Skeletal muscle satellite cell (primary cell): ENCODE data around the gene ARHGAP15.

Experiments used
- H3K27me3 ChIP-seq: 2 replicates; pipeline ENCODE4 v1.7.0; 2013; ENCODE audit warnings: low read length; ENCODE audit not compliant: control insufficient read depth, insufficient read depth
- H3K36me3 ChIP-seq: 2 replicates; pipeline ENCODE4 v1.7.0; 2013; ENCODE audit warnings: mild to moderate bottlenecking, control low read depth, low read length; ENCODE audit not compliant: insufficient read depth
- H3K4me1 ChIP-seq: 2 replicates; pipeline ENCODE4 v1.7.0; 2013; ENCODE audit warnings: low read length; ENCODE audit not compliant: control insufficient read depth, insufficient read depth
- H3K4me2 ChIP-seq: 2 replicates; pipeline ENCODE4 v1.7.0; 2013; ENCODE audit warnings: mild to moderate bottlenecking, low read length
- H3K4me3 ChIP-seq: 2 replicates; pipeline ENCODE4 v1.7.0; 2013; ENCODE audit warnings: low read length
- H3K9ac ChIP-seq: 2 replicates; pipeline ENCODE4 v1.7.0; 2013; ENCODE audit warnings: mild to moderate bottlenecking, low read depth, low read length, moderate library complexity
- H3K9me3 ChIP-seq: replicated peaks from 2 replicates; pipeline ENCODE4 v1.7.0; 2013; ENCODE audit warnings: mild to moderate bottlenecking, control low read depth, low read length

Gene ARHGAP15

DNA sequence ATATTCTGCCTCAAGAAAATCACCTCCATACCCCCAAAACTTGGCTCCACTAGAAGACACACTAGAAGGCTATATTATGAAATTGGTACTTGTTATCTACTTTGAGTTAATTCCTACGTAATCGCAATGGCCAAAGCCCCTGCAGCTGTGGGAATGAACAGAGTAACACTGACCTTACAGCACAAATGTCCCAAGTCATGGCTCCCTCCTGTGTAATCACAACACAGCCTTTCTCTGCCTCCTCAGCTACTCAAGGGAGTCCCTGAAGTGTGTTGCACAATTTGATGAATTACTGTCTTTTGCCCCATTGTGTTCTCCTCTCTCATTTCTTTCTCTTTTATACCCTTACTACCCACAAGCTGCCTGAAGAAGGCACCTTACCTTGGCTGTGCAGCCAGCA lies 375.2 kb downstream of the ARHGAP15 start:
- no peaks in the 10 kb centered on the region for H3K9me3 ChIP-seq
- H3K4me3 ChIP-seq, result no peak overlapping the region
- H3K36me3 ChIP-seq, result no peaks in the 10 kb centered on the region
- H3K4me1 ChIP-seq, result no peaks in the 10 kb centered on the region
- no peaks in the 10 kb centered on the region for H3K27me3 ChIP-seq
- H3K4me2 ChIP-seq, result no peak overlapping the region
- no peak overlapping the region for H3K9ac ChIP-seq

GRCh38 chr2:143505542-143505941 lies 376.3 kb downstream of the ARHGAP15 start:
- H3K36me3 ChIP-seq, result no peaks in the 10 kb centered on the region
- no peak overlapping the region for H3K4me2 ChIP-seq
- H3K27me3 ChIP-seq, result no peaks in the 10 kb centered on the region
- H3K9ac ChIP-seq, result no peak overlapping the region
- no peak overlapping the region for H3K4me3 ChIP-seq
- no peaks in the 10 kb centered on the region for H3K4me1 ChIP-seq
- H3K9me3 ChIP-seq, result no peaks in the 10 kb centered on the region

DNA sequence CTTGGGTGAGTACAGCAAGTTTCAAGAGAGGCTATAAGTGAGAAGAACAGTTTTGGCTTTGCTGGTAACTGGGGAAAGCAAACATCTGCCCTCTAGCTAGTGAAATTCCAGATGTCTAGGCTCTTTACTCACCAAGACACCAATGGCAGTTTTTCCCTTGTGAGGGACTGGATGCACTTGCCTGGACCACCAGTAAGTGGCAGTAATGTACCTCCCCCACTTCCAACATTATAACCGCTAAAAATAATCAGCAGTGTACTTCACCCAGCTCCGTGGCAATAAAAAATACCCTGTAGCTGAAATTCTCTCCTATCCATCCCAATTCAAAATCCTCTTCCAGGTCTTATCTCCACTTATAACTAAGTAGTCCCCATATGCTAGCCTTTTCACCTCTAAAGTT lies 383.9 kb downstream of the ARHGAP15 start:
- peaks cover 4% of the 10 kb centered on the region for H3K4me1 ChIP-seq
- H3K4me3 ChIP-seq, result no peak overlapping the region
- no peak overlapping the region for H3K9ac ChIP-seq
- no peaks in the 10 kb centered on the region for H3K9me3 ChIP-seq
- no peaks in the 10 kb centered on the region for H3K36me3 ChIP-seq
- H3K27me3 ChIP-seq, result no peaks in the 10 kb centered on the region
- H3K4me2 ChIP-seq, result peak overlapping the region; percentile 52

DNA sequence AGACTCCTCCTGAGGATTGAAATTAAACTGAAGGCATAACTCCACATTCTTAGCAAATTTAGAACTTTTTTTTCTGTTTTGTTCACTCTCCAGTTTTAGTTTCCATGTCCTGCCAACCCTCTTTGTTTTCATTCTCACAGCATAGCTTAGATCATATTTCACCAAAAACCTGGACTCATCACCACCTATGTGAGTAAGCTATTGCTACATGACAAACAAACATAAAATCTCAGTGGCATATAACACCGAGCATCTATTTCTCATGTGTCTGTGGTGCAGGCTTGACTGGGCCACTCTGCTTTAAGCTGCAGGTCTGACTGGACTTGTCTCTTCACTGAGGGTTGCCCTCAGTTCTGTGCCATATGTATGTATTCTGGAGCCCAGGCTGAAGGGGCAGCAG lies 385.2 kb downstream of the ARHGAP15 start:
- H3K36me3 ChIP-seq, result no peaks in the 10 kb centered on the region
- no peak overlapping the region for H3K4me2 ChIP-seq
- no peak overlapping the region for H3K4me3 ChIP-seq
- H3K9me3 ChIP-seq, result no peaks in the 10 kb centered on the region
- H3K9ac ChIP-seq, result no peak overlapping the region
- peaks cover 4% of the 10 kb centered on the region for H3K4me1 ChIP-seq
- H3K27me3 ChIP-seq, result no peaks in the 10 kb centered on the region

DNA sequence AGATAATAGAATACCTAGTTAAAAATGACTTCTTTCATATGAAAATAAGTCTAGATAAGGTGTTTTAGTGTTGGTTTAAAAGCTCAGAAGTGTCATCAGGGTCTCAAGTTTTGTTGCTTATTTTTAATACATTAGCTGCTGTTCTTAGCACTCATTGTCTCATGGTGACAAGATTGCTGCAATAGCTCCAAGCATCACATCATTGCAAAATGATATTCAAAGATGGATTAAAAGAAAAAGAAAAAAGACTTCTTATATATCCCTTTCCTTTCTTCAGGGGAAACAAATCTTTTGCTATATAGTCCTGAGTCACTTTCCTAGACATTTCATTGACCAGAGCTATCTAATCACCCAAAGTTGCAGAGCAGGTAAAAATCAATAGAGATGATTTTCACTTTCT lies 386.1 kb downstream of the ARHGAP15 start:
- Histone ChIP-seq H3K36me3 (no peaks in the 10 kb centered on the region), H3K4me2 (no peak overlapping the region), H3K9ac (no peak overlapping the region), H3K27me3 (no peaks in the 10 kb centered on the region), H3K4me1 (peaks cover 4% of the 10 kb centered on the region), H3K4me3 (no peak overlapping the region), H3K9me3 (no peaks in the 10 kb centered on the region)

DNA sequence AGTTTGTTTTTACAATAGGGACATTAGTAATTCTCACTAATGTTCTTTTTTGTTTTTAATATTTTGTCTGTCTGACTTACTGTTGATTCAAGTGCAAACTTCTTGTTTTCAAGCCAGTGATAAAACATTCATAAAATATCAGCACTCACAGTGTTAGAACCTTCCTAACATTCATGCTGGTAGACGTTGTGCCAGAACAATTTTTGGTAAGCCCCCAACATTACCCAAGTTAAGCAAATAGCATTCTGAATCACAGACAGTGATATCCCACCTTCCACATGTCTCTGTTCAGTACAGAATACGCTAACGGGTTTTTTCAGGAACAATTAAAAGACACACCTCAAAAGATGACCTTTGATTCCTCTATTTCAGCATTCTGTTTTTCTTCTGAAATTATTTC lies 390.3 kb downstream of the ARHGAP15 start:
- peaks cover 10% of the 10 kb centered on the region for H3K4me1 ChIP-seq
- no peaks in the 10 kb centered on the region for H3K9me3 ChIP-seq
- no peak overlapping the region for H3K4me2 ChIP-seq
- no peak overlapping the region for H3K4me3 ChIP-seq
- H3K27me3 ChIP-seq, result no peaks in the 10 kb centered on the region
- no peak overlapping the region for H3K9ac ChIP-seq
- H3K36me3 ChIP-seq, result no peaks in the 10 kb centered on the region

DNA sequence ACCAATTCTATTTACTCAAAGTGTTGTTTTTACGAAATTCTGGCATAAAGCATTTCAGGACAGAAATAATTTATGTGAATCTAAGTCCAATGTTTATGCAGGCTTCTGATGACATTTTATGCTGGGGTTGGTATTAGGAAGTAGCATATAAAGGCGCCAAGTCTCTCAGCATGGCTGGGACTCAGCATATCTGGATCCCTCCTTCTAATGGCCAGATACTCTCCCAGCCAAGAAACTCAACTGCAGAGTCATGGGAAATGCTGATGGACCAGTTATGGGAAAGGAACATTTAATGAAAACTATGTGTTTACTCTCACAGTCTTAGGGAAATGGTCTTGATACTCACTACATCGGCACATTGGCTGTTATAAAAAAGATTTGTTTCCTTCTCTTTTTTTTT lies 392.2 kb downstream of the ARHGAP15 start:
- peaks cover 24% of the 10 kb centered on the region for H3K4me1 ChIP-seq
- no peaks in the 10 kb centered on the region for H3K36me3 ChIP-seq
- no peaks in the 10 kb centered on the region for H3K27me3 ChIP-seq
- no peaks in the 10 kb centered on the region for H3K9me3 ChIP-seq
- H3K4me3 ChIP-seq, result no peak overlapping the region
- H3K9ac ChIP-seq, result no peak overlapping the region
- no peak overlapping the region for H3K4me2 ChIP-seq

DNA sequence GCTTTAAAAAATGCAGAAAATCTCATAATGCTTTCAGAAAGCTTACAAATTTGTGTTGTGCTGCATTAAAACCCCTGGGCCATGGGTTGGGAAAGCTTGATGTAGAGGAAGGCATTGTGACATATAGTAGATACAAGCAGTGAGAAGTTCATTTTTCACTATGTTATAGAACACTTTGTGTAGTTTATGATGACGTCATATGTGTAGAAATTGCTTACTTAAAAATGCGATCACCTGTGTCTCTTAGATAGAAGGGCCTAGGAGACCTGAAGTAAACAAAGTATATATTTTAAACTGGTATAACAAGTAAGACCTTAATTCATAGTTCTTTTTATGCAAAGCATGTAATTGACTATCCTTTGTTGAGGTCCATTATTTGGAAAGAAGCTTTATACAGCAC lies 393.5 kb downstream of the ARHGAP15 start:
- no peak overlapping the region for H3K9ac ChIP-seq
- H3K27me3 ChIP-seq, result no peaks in the 10 kb centered on the region
- no peaks in the 10 kb centered on the region for H3K9me3 ChIP-seq
- H3K4me2 ChIP-seq, result no peak overlapping the region
- no peaks in the 10 kb centered on the region for H3K36me3 ChIP-seq
- H3K4me1 ChIP-seq, result peaks cover 24% of the 10 kb centered on the region
- no peak overlapping the region for H3K4me3 ChIP-seq

DNA sequence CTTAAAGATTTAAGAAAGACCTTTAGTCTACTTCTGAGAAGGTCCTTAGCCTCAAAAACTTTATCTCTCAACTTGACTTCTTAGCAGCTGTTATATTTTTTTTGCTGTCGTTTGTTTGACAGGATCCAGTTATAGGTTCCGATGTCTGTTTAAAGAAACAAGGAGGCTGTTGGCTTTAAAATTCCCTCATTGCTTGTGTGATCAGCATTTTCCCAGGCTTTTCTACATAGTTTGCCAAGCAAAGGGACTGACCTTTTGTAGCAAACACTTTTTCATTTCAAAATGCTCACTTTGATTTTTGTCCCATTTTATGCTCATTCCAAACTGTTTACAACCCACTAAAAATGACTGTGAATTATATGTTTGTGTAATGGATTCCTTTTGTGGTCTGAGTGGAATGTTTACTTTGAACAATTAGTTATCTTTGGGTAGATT lies 394.9 kb downstream of the ARHGAP15 start:
- Histone ChIP-seq H3K27me3 (no peaks in the 10 kb centered on the region), H3K36me3 (no peaks in the 10 kb centered on the region), H3K4me1 (peaks cover 24% of the 10 kb centered on the region), H3K4me3 (no peak overlapping the region), H3K9ac (peak overlapping the region; percentile 53), H3K9me3 (no peaks in the 10 kb centered on the region), H3K4me2 (peak overlapping the region; percentile 63)

DNA sequence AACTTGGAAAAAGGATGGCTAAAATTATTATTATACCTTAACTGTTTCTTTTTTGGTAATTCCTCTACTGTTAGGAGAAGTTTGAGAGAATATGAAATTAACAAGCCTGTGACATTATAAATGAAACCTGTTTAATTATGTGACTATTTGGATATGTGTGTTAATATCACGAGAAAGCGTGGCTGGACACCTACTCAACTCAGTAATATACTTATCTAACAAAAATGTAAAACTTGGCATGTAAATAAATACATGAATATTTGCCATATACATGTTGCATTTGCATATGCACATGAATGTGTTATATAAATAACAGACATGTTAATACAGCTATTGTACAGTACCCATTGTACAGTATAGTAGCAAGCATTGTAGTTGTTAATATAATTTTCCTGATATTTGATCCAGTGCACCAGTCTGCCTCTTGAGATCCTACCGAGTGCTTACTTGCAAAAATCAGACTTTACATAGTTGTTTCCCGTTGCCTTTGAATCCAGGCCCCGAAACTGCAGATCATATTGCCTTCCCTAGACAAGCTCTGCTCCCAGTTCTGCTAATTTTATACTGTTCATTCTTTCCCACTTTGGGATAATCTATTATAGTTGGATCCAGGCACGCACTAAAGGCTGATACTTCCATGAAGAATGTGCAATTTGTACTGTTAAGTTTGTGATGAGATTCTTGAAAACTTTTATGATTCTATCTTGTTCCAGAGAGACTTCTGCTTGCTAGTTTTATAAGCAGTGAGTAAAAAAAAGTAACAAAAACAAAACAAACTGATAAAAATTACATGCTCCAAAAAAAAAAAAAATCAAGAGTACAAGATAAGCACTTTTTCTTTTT lies 395.6 kb downstream of the ARHGAP15 start:
- H3K4me2 ChIP-seq, result peak overlapping the region; percentile 63
- peak overlapping the region; percentile 9 for H3K4me3 ChIP-seq
- H3K9ac ChIP-seq, result peak overlapping the region; percentile 49
- H3K4me1 ChIP-seq, result peaks cover 24% of the 10 kb centered on the region
- H3K9me3 ChIP-seq, result no peaks in the 10 kb centered on the region
- no peaks in the 10 kb centered on the region for H3K36me3 ChIP-seq
- no peaks in the 10 kb centered on the region for H3K27me3 ChIP-seq

- Histone ChIP-seq H3K36me3 (no peaks in the 10 kb centered on the region), H3K9ac (peak overlapping the region; percentile 31), H3K4me3 (no peak overlapping the region), H3K27me3 (no peaks in the 10 kb centered on the region), H3K9me3 (no peaks in the 10 kb centered on the region), H3K4me2 (peak overlapping the region; percentile 63), H3K4me1 (peaks cover 24% of the 10 kb centered on the region)
Measured at GRCh38 chr2:143525402-143525860, 396.2 kb downstream of the ARHGAP15 start.

DNA sequence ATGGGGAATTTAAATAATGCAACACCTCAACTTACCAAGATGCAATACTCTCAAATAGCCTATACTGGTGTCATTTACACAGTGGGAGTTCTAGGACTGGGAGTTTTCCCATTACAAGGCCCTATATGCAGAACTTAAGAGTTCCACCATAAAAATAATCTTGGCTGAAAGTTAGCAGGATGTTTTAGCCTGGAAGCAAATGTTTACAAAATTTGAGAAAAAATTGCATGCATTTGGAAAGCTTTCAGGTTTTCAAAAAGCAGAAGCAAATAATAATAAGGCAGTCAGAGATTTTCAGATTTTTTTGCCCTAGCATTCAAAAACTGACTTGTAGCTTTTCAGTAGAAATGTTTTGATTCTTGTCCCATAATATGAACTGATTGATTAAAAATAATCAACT lies 397.3 kb downstream of the ARHGAP15 start:
- no peak overlapping the region for H3K4me2 ChIP-seq
- H3K36me3 ChIP-seq, result no peaks in the 10 kb centered on the region
- H3K27me3 ChIP-seq, result no peaks in the 10 kb centered on the region
- H3K4me3 ChIP-seq, result no peak overlapping the region
- H3K9ac ChIP-seq, result no peak overlapping the region
- H3K9me3 ChIP-seq, result no peaks in the 10 kb centered on the region
- H3K4me1 ChIP-seq, result peaks cover 24% of the 10 kb centered on the region
